HCT116 (cell line): ENCODE results near the gene SH2D7.

ENCODE experiments used
- ELF1 ChIP-seq: IDR thresholded peaks from 2 replicates; pipeline ENCODE4 v1.6.1; 2012; ENCODE audit warnings: low read depth, borderline replicate concordance
- EZH2 ChIP-seq: fragments of 200-600 bp; sonication (generic); IDR thresholded peaks from 2 replicates; pipeline ENCODE4 v1.6.1; 2017; ENCODE audit warnings: antibody characterized with exemption, mixed run types
- EZH2phosphoT487 ChIP-seq: fragments of 200-600 bp; IDR thresholded peaks from 2 replicates; pipeline ENCODE4 v1.6.1; 2018; ENCODE audit warnings: antibody characterized with exemption, borderline replicate concordance
- JUND ChIP-seq: IDR thresholded peaks from 2 replicates; pipeline ENCODE4 v1.6.1; 2012
- MAX ChIP-seq: IDR thresholded peaks from 2 replicates; pipeline ENCODE4 v1.6.1; 2012
- POLR2A ChIP-seq: IDR thresholded peaks from 2 replicates; pipeline ENCODE4 v1.7.0; 2011; ENCODE audit warnings: borderline replicate concordance; ENCODE audit not compliant: insufficient read depth, insufficient read length; ENCODE audit errors: extremely low read depth
- POLR2AphosphoS5 ChIP-seq: IDR thresholded peaks from 2 replicates; pipeline ENCODE4 v1.6.1; 2011; ENCODE audit warnings: mild to moderate bottlenecking, low read depth, low read length, moderate library complexity
- RAD21 ChIP-seq: IDR thresholded peaks from 2 replicates; pipeline ENCODE4 v1.6.1; 2012; ENCODE audit warnings: low read depth, mild to moderate bottlenecking
- SP1 ChIP-seq: IDR thresholded peaks from 2 replicates; pipeline ENCODE4 v1.6.1; 2012; ENCODE audit warnings: low read depth
- SRF ChIP-seq: IDR thresholded peaks from 2 replicates; pipeline ENCODE4 v1.6.1; 2012; ENCODE audit warnings: low read depth
- TF ChIP-seq, protein P1 (sequence below), 3 experiments: fragments of 200-600 bp in 1 of 3; sonication (generic) in 1 of 3; IDR thresholded peaks in 2 of 3; conservative IDR thresholded peaks in 1 of 3; 2 replicates each; pipeline ENCODE4 v1.5.1; 2012 to 2017; ENCODE audit warnings: low read depth in 2 of 3, low read length in 2 of 3, antibody characterized with exemption in 1 of 3, borderline replicate concordance in 1 of 3, control low read depth in 1 of 3, mild to moderate bottlenecking in 1 of 3, mixed read lengths in 1 of 3, mixed run types in 1 of 3, moderate library complexity in 1 of 3; ENCODE audit not compliant: insufficient read depth in 1 of 3
- TF ChIP-seq, protein P2 (sequence below): IDR thresholded peaks from 2 replicates; pipeline ENCODE4 v1.6.1; 2012; ENCODE audit warnings: low read depth

DNA sequence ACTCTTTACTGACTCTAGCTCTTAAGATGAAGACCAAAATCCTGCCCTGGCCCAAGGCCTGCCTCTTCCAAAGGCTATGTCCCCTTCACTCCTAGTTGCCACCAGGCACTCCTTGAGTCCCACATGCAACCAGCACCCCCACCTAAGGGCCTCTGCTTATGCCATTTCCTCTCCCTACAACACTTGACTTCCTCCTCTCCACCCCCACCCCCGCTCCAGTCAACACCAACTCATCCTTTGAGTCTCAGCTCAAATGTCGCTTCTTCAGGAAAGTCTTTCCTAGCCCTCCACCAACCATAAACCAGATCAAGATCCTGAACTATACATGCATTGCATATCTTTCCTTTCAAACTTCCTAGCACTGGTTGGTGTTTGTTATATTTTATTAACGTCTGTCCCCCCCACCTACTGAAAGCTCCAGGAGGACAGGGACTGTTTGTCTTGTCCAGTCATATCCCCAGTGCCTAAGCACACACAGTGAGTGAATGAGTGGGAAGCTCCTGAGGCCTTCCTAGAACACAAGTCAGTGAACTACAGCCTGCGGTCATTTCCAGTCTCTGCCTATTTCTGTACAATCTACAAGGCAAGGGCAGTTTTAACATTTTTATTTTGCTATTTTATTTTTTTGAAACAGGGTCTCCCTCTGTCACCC is 22.2 kb upstream of the SH2D7 start:
- TF ChIP-seq, protein P1, sequence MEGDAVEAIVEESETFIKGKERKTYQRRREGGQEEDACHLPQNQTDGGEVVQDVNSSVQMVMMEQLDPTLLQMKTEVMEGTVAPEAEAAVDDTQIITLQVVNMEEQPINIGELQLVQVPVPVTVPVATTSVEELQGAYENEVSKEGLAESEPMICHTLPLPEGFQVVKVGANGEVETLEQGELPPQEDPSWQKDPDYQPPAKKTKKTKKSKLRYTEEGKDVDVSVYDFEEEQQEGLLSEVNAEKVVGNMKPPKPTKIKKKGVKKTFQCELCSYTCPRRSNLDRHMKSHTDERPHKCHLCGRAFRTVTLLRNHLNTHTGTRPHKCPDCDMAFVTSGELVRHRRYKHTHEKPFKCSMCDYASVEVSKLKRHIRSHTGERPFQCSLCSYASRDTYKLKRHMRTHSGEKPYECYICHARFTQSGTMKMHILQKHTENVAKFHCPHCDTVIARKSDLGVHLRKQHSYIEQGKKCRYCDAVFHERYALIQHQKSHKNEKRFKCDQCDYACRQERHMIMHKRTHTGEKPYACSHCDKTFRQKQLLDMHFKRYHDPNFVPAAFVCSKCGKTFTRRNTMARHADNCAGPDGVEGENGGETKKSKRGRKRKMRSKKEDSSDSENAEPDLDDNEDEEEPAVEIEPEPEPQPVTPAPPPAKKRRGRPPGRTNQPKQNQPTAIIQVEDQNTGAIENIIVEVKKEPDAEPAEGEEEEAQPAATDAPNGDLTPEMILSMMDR (IDR thresholded peaks at IDR 0.05 in 2 of 3, conservative IDR thresholded peaks at IDR 0.05 in 1 of 3; ENCODE audit: borderline replicate concordance in 1 of 3, insufficient read depth in 1 of 3, low read depth in 2 of 3, low read length in 2 of 3) = no peak
- TF ChIP-seq EZH2phosphoT487 (no peak), ELF1 (no peak), RAD21 (no peak), POLR2AphosphoS5 (no peak), SRF (no peak), POLR2A (no peak), MAX (no peak), JUND (no peak), SP1 (no peak), EZH2 (no peak)
- TF ChIP-seq, protein P2, sequence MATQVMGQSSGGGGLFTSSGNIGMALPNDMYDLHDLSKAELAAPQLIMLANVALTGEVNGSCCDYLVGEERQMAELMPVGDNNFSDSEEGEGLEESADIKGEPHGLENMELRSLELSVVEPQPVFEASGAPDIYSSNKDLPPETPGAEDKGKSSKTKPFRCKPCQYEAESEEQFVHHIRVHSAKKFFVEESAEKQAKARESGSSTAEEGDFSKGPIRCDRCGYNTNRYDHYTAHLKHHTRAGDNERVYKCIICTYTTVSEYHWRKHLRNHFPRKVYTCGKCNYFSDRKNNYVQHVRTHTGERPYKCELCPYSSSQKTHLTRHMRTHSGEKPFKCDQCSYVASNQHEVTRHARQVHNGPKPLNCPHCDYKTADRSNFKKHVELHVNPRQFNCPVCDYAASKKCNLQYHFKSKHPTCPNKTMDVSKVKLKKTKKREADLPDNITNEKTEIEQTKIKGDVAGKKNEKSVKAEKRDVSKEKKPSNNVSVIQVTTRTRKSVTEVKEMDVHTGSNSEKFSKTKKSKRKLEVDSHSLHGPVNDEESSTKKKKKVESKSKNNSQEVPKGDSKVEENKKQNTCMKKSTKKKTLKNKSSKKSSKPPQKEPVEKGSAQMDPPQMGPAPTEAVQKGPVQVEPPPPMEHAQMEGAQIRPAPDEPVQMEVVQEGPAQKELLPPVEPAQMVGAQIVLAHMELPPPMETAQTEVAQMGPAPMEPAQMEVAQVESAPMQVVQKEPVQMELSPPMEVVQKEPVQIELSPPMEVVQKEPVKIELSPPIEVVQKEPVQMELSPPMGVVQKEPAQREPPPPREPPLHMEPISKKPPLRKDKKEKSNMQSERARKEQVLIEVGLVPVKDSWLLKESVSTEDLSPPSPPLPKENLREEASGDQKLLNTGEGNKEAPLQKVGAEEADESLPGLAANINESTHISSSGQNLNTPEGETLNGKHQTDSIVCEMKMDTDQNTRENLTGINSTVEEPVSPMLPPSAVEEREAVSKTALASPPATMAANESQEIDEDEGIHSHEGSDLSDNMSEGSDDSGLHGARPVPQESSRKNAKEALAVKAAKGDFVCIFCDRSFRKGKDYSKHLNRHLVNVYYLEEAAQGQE = no peak
